KOPT-K1 (cell line): ENCODE measurements around the gene SUSD1.

Source experiments
- H3K27ac ChIP-seq: fragments of 200-600 bp; sonication (generic); 2 replicates; pipeline ENCODE4 v1.5.1; 2016; ENCODE audit warnings: antibody characterized with exemption, mild to moderate bottlenecking, low read depth, low read length; ENCODE audit not compliant: poor library complexity, severe bottlenecking
- H3K36me3 ChIP-seq: fragments of 200-600 bp; sonication (generic); 2 replicates; pipeline ENCODE4 v1.5.1; 2017; ENCODE audit warnings: antibody characterized with exemption, mild to moderate bottlenecking, low read length, moderate library complexity; ENCODE audit not compliant: insufficient read depth
- H3K9me3 ChIP-seq: fragments of 200-600 bp; sonication (generic); 2 replicates; pipeline ENCODE4 v1.5.1; 2017; ENCODE audit warnings: antibody characterized with exemption, low read length, mild to moderate bottlenecking; ENCODE audit not compliant: insufficient read depth, poor library complexity, severe bottlenecking

The SUSD1 gene

DNA sequence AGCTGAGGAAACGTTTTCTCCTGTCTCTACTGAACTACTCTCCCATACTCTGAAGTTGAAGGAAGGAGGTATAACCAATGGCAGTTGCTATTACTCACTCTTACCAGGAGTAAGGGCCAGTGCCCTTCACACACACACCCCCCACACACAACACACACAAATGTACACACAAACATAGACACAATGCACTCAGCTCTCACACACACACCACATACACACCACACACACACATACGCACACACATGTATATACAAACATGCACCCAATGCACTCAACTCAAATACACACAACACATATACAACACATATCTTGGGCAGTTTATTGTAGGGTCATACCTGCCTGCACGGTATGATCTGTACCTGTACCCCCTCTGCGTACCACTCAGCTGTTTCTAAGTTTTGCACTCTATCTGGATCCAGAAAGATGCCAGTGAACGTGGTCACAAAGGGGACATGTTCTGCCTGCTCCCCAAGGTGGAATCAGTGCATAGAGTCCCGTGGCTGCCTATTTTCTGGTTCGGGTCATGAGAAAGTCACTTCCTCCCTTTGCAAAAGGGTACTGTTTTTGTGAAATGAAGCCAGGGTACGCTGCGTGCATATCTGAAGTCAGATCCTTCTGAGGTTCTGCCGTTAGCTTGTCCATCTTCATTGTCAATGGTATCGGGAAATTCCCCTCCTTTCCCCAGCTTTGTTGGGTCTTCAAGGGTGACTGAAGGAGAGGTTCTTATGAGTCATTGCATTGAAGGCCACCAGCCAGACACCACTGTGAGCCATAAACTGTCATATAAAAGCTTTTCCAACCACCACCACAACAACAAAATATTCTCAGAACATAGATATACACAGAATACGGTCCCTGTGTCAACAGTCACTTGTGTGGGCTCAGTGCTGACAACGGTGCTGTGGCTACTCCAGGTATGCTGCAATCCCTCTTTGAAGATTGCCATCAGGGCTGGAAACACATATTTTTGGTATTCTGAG is 146.6 kb downstream of the SUSD1 start:
- H3K36me3 ChIP-seq, result no peaks in the 10 kb centered on the region
- H3K9me3 ChIP-seq, result no peaks in the 10 kb centered on the region
- no peak overlapping the region for H3K27ac ChIP-seq

DNA sequence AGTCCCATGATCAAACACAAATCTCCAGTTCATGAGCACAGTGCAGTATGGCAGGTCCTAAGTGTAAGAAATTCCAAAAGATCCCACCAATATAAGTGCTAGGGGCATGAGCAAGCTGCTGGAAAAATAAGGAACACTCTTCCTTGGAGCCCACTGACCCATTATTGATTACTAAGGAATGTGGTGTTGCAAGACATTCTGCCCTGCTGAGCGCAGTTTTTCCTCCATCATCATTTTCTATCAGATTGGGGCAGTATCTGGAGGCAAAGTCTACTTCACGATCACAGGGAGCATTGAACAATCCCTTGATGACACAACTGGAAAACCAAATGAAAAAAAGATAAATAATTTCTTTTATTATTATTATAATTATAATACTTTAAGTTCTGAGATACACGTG is 149.2 kb downstream of the SUSD1 start:
- Histone ChIP-seq H3K36me3 (no peaks in the 10 kb centered on the region), H3K9me3 (no peaks in the 10 kb centered on the region), H3K27ac (no peak overlapping the region)

DNA sequence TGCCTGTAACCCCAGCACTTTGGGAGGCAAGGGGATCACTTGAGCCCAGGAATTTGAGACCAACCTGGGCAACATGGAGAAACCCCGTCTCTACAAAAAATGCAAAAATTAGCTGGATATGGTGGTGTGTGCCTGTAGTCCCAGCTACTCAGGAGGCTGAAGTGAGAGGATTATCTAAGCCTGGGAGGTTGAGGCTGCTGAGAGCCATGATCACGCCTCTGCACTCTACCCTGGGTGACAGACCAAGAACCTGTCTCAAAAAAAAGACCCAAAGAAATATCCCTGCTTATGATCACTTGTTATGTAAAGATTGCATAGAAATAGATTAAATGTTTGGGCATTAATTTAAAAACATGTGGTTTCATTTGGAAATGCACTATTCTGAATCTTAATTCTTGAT is 153.4 kb downstream of the SUSD1 start:
- Histone ChIP-seq H3K27ac (no peak overlapping the region), H3K36me3 (no peaks in the 10 kb centered on the region), H3K9me3 (no peaks in the 10 kb centered on the region)

DNA sequence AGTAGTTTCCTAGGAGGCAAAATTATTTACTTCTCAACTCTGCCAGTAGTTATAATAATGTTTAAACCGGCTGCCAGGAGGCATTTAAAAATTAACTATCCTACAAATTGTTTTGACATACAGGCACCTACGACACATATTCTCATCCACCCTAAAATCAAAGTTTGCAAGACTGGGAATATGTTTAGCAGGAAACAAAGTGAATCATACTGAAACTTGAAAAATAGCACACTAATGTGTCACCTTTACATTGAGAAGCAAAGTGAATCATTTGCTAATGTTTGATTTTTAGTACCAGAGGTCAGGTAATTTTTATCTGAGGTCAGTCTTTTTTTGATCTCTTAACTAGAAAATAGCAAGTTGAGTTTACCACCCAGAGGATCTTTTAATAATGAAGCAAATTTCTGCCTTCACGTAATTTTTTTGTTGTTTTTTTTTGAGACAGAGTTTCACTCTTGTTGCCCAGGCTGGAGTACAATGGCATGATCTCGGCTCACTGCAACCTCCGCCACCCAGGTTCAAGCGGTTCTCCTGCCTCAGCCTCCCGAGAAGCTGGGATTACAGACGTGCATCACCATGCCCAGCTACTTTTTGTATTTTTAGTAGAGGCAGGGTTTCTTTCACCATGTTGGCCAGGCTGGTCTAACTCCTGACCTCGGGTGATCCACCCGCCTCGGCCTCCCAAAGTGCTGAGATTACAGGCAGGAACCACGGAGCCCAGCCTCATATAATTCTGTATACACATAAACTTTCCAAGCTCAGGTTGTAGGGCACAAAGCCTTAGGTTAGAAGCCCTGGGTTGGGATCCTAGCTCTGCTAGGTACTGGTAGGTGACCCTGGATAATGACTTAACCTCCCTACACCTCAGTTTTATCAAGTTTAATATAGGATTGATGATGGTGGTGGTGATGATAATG is 154.2 kb downstream of the SUSD1 start:
- H3K9me3 ChIP-seq, result no peaks in the 10 kb centered on the region

DNA sequence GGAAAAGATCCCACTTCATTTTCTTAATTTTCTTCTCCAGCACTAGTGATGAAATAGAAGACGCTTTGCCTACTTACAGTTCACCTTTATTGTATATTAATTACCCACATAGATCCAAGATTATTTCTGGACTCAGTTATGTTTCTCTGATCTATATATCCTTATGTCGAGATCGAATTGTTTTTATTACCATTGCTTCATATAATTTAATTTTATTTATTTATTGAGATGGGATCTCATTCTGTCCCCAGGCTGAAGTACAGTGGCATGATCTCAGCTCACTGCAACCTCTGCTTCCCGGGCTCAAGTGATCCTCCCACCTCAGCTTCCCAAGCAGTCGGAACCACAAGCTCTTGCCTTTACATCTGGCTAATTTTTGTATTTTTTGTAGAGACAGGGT is 157.2 kb downstream of the SUSD1 start:
- Histone ChIP-seq H3K36me3 (no peaks in the 10 kb centered on the region), H3K27ac (no peak overlapping the region), H3K9me3 (no peaks in the 10 kb centered on the region)

More for the DNA sequence above, 154.2 kb downstream of the SUSD1 start:
- Histone ChIP-seq H3K36me3 (no peaks in the 10 kb centered on the region), H3K27ac (no peak overlapping the region)

DNA sequence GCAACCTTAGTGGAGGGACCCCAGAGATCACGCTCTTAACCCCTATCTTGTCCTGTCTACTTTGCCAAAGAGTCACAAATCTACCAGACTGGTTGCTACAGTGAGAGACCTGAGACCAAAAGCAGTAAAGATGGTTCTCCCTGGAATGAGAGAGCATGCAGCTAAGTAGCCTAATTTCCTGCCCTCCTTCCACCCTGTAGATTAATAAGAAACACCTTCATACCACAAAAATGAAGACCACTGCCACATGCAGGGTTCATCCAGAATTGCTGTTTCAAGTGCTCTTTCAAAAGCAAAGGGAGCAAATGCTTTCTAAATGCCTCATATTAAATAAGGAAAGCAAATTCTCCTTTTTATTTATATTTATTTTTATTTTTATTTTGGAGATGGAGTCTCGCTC is 159.4 kb downstream of the SUSD1 start:
- H3K9me3 ChIP-seq, result no peaks in the 10 kb centered on the region
- H3K27ac ChIP-seq, result no peak overlapping the region
- no peaks in the 10 kb centered on the region for H3K36me3 ChIP-seq

DNA sequence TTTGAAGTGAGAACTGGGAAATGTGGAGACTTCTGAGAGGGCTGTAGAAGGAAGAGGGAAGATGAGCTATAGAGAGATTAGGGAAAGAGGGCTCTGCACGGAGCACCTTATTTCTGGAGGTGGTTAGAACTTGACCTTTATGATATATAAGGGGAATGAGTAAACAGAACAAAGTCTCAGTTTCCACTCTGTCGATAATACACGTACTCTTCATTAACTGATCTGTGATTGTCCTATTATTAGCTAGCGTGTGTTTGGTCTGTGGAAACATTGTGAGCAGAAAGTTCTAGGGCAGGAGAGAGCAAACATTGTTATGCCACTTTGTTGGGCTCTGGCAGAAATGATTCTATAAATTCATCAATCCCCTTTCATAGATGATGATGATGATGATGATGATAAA is 159.9 kb downstream of the SUSD1 start:
- H3K27ac ChIP-seq, result no peak overlapping the region
- H3K9me3 ChIP-seq, result no peaks in the 10 kb centered on the region
- H3K36me3 ChIP-seq, result no peaks in the 10 kb centered on the region

DNA sequence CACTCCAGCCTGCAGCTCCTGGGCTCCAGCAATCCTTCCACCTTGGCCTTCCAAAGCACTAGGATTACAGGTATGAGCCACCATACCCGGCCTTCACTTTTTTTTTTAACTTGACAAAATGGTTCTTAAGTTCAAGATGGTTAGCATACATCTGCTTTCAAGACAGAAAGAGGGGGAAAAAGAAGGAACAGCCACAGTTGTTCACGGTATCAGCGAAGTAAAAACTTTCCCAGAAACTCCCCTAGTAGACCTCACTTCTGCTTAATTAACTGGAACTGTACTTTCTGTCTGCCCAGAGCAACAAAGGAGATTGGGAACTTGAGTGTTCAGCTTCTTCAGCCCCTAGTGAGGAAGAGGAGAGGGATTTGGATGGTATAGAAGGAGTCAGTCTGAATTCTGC is 161.8 kb downstream of the SUSD1 start:
- no peak overlapping the region for H3K27ac ChIP-seq
- H3K36me3 ChIP-seq, result no peaks in the 10 kb centered on the region
- H3K9me3 ChIP-seq, result no peaks in the 10 kb centered on the region

DNA sequence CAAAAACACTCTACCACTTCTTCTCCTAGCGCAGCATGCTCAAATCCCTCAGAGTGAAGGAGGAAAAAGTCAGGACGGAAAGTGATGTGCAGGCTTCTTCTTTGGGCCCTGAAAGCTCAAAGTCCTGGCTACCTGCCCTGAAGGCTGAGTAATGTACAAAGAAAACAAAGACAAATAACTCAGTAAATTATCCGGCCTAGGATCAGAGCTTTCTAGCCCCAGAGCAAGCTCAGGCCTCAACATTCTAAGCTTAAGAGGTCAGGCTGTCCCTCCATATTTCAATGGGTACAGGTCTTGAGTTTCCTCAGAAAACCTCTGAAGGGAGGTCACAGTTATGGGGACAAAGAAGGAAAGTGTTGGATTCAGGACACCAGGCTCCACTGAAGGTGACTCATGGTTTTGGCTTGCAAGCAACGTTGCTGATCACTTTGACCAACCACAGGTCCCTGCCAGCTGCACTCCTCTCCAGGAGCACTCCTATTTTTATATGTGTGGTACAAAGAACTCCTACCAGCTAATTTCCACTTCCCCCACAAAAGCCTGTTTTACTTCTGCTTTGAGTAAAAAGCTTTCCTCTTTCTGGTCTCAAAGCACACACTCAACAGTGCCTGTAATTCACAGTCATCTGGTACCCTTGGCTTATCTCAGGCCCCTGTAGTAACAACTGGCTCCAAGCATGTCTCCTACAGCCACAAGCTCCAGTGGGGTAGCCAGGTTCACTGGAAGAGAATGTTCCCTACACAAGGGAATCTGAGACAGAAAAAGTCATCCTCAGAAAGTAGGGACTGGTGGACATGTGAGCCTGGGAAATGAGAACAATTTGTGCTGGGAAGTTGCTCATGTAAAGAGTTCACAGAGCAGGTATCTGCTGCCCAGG is 162.8 kb downstream of the SUSD1 start:
- Histone ChIP-seq H3K9me3 (no peaks in the 10 kb centered on the region), H3K36me3 (no peaks in the 10 kb centered on the region), H3K27ac (no peak overlapping the region)

DNA sequence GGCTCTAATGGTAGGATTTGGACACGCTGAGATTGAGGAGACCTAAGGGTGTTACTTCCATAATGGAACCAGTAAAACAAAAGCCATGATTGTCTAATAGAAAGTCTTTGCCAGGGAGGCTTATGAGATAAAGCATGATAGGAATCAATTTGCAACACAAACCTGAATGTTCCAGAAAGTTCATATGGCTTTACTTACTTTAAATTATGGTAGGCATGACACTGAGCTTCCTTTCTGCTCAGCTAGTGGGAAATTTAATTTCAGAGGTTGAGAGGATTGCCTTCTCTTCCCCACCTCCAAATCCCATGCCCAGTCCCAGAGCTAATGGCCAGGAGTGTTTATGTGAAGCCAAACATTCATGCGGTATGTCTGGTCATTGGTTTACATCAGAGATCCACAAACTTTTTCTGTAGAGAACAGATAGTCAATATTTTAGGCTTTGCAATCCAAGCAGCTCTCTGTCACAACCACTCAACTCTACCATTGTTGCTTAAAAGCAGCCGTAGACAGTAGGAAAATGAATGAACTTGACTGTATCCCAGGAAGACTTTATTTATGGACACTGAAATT is 164.0 kb downstream of the SUSD1 start:
- no peaks in the 10 kb centered on the region for H3K36me3 ChIP-seq
- H3K27ac ChIP-seq, result no peak overlapping the region
- H3K9me3 ChIP-seq, result no peaks in the 10 kb centered on the region

DNA sequence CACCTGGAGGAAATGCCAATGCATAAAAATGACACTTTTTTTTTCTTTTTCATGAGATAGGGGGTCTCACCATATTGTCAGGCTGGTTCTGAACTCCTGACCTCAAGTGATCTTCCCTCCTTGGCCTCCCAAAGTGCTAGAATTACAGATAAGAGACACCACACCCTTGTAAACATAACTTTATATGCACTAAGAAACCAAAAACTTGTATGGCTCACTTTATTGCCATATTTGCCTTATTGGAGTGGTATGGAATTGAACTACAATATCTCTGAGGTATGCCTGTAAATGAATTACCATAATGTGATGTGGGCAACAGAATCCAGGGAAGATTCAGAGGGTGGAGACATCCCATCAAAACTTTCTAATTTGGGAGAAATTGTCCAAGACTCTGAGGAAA is 164.6 kb downstream of the SUSD1 start:
- Histone ChIP-seq H3K9me3 (no peaks in the 10 kb centered on the region), H3K36me3 (no peaks in the 10 kb centered on the region), H3K27ac (no peak overlapping the region)

DNA sequence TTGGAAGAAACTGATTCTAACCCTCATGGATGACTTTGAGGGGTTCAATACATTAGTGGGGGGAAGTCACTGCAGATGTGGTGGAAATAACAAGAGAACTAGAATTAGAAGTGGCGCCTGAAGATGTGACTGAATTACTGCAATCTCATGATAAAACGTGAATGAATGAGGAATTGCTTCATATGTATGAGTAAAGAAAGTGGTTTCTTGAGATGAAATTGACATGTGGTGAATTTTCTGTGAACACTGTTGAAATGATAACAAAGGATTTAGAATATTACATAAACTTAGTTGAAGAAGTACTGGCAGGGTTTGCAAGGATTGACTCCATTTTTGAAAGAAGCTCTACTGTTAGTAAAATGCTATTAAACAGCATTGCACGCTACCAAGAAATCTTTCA is 165.4 kb downstream of the SUSD1 start:
- Histone ChIP-seq H3K27ac (no peak overlapping the region), H3K36me3 (no peaks in the 10 kb centered on the region), H3K9me3 (no peaks in the 10 kb centered on the region)

DNA sequence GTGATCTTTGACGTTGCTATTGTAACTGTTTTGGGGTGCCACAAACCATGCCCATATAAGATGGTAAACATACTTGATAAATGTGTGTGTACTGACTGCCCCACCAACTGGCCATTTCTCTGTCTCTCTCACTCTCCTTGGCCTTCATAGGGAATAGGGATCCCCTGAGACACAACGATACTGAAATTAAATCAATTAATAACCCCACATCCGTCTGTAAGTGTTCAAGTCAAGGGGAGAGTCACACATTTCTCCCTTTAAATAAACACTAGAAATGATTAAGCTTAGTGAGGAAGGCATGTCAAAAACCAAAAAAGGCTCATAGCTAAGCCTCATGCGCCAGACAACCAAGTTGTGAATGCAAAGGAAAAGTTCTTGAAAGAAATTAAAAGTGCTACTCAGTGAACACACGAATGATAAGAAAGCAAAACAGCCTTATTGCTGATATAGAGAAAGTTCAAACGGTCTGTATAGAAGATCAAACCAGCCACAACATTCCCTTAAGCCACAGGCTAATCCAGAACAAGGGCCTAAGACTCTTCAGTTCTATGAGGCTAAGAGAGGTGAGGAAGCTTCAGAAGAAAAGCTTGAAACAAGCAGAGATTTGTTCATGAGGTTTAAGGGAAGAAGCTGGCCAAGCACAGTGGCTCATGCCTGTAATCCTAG is 167.4 kb downstream of the SUSD1 start:
- H3K36me3 ChIP-seq, result no peaks in the 10 kb centered on the region
- H3K27ac ChIP-seq, result no peak overlapping the region
- H3K9me3 ChIP-seq, result no peaks in the 10 kb centered on the region
